ENCODE results near the gene COPS8.

DNA sequence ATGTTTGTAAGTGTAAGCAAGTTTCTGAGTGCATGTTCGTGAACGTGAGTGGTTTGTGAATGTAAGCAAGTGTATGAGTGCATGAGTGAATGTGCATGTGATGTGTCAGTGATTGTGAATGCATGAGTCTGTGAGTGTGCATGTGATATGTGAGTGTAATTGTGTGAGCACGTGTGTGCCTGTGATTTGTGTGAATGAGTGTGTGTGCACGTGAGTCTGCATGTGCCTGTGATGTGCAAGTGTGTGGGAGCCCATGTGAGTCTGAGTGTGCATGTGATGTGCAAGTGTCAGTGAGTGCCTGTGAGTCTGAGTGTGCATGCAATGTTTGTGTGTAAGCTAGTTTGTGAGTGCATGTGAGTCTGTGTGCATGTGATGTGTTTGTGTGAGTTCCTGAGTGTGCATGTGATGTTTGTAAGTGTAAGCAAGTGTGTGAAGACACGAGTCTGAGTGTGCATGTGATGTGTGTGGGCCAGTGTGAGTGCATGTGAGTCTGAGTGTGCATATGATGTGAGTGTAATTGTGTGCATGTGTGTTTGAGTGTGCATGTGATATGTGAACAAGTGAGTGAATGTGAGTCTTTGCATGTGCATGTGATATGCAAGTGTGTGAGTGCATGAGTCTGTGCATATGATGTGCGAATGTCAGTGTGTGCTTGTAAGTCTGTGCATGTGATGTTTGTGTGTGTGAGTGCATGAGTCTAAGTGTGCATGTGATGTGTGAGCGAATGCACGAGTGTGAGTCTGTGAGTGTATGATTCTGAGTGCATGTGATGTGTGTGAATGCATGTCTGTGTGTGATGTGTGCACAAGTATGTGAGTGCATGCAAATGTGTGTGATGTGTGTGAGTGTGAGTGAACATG lies 45.1 kb downstream of the COPS8 start:
- TF ChIP-seq, protein P1, sequence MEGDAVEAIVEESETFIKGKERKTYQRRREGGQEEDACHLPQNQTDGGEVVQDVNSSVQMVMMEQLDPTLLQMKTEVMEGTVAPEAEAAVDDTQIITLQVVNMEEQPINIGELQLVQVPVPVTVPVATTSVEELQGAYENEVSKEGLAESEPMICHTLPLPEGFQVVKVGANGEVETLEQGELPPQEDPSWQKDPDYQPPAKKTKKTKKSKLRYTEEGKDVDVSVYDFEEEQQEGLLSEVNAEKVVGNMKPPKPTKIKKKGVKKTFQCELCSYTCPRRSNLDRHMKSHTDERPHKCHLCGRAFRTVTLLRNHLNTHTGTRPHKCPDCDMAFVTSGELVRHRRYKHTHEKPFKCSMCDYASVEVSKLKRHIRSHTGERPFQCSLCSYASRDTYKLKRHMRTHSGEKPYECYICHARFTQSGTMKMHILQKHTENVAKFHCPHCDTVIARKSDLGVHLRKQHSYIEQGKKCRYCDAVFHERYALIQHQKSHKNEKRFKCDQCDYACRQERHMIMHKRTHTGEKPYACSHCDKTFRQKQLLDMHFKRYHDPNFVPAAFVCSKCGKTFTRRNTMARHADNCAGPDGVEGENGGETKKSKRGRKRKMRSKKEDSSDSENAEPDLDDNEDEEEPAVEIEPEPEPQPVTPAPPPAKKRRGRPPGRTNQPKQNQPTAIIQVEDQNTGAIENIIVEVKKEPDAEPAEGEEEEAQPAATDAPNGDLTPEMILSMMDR (conservative IDR thresholded peaks at IDR 0.05; ENCODE audit: low read depth, low read length): no peak
- TF ChIP-seq POLR2A (IDR thresholded peaks at IDR 0.05; ENCODE audit: low read depth, low read length): no peak
- TF ChIP-seq, protein P2, sequence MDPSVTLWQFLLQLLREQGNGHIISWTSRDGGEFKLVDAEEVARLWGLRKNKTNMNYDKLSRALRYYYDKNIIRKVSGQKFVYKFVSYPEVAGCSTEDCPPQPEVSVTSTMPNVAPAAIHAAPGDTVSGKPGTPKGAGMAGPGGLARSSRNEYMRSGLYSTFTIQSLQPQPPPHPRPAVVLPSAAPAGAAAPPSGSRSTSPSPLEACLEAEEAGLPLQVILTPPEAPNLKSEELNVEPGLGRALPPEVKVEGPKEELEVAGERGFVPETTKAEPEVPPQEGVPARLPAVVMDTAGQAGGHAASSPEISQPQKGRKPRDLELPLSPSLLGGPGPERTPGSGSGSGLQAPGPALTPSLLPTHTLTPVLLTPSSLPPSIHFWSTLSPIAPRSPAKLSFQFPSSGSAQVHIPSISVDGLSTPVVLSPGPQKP (IDR thresholded peaks at IDR 0.05; ENCODE audit: borderline replicate concordance, low read depth, low read length): no peak
